Fibroblast of skin of abdomen (primary cell): ENCODE results near the gene LAMA2.
A peak's percentile ranks its signal among the peaks of the same experiment; 100 is the strongest.
"Not testable (repeated sequence)": the region's sequence is repeated elsewhere in the genome, so short reads cannot be mapped to it uniquely, and the experiment has no call there.

Source experiments
- DNase-seq: peaks from one replicate; pipeline ENCODE4 v3.0.0-alpha.2; 2013

Gene LAMA2

DNA sequence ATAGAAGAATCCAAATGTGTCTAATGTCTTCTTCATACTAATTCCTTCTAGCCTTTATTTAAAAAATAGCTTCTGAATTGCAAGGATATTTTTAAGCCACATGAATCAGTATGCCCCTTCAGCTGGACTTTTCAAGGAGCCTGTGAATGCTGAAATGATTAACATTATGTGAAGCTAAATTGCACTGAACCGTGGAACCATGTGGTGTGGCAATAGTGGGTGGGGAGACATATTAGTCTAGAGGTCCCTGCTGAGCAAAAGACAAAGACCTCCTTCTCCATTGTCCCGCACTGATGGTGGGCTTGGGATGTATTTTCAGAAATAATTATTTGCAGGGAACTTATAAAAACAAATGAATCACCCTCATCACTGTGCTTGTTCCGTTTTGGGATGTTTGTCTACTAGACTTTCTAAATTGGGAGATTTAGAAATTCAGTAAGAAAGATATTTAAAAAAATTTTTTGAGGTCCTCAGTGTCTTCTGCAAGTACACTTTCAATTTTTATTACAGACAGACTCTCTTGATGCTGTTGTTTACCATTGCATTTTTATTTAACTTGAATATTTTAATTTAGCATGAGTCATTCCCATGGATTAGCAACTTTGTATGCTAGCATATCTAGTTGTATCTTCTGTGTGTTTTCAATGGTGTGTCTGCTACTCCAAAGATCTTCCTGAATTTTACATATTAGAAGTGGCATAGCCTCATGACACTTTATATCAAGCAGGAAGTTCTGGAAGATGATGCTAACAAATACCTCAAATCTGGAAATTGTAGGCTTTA, 238.1 kb downstream of the LAMA2 start:
- DNase-seq: peak; percentile 38

DNA sequence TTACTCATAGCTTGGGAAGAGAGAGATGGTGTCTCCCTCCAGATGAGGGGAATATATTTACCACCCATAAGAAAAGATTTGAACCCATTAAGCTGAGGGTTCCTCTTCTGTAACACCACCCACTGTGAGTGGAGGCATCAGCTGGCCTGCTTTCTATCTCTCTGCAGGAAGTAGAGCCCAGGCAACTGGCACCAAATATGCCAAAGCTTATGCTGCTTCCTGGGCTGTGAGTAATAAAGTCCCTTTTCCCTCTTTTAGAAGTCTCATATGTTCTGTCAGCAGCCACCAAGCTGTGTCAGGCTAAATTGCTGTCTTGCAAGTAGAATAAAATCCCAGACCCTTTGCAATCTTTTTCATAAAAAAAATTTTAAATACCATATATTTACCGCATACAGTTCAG, 241.4 kb downstream of the LAMA2 start:
- no peak for DNase-seq

DNA sequence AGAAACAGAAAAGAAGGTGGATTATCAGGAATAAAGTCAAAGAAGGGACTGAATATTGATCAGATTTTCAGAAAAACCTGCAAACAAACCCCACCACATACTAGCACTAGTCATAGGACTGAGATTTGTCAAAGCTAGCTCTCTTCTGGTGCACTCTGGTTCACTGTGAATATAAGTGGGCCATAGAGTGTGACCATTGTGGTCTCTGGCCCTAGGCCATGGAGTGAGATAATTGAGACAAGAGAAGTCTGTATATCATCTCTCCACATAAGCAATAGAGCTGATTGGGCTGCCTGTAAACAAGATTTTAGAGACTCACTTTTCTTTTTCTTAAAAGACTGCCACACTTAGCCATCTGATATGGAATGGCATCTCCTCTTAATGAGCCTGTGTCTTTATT, 247.2 kb downstream of the LAMA2 start:
- no peak for DNase-seq

DNA sequence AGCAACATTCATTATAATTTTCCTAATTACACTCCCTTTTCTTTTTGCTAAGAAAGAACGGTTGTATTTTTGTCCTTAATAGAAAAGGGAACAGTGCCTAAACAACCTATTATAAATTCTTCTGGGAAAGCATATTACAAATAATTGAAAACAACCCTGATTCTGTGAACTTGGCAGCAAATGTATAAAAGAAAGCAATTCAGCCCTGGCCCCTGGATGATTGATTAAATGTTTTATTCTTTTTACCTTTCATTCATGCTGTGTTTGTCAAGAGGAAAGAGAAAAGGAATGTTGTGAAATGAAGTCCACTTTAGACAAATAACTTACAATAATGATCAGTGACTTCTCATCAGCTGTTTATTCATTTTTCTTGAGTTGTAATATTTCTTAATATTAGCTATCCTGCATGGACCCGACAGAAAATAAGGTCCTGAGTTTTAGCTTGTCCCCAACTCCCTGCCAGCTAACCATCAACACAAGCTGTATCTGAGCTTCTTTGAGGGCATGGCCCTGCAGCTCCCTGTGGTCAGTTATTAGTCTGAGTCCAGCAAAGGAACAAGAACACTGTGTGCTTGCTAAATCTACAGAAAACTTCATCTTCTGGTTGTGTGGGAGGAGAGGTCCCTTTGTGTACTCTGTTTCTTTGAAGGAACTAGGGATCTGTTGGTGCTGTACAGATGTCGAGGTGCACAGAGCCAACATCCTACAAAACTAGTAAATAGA, 248.2 kb downstream of the LAMA2 start:
- no peak for DNase-seq

DNA sequence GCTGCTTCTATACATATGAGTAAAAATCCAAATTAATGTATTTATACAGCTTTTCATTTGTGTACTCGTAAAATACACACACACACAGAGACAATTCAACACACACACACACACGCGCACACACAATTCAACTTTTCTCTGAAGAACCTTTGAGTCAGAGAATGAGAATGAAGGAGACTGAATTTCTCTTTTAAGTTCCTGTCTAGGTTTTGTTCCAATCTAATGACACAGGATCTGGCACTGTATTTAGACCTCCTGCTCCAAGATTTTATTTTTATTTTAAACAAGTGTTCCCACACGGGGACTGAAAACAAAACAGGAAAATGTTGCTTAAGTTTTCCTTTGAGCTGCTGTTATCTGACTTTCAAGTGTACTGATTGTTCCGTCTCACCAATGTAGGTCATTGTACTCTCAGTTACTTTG, 250.8 kb downstream of the LAMA2 start:
- no peak for DNase-seq

DNA sequence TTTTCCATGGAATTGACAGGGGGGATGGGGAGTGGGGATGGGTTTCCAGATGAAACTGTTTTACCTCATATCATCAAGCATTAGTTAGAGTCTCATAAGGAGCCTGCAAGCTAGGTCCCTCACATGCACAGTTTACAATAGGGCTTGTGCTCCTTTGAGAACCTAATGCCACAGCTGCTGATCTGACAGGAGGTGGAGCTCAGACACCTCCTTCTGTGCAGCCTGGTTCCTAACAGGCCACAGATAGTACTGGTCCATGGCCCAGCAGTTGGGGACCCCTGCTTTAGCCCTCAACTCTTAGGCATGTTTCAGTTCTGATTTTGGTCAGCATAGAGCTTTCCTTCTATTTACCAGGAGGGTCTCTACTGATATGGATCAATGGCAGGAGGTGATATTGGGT, 251.6 kb downstream of the LAMA2 start:
- DNase-seq: no peak

DNA sequence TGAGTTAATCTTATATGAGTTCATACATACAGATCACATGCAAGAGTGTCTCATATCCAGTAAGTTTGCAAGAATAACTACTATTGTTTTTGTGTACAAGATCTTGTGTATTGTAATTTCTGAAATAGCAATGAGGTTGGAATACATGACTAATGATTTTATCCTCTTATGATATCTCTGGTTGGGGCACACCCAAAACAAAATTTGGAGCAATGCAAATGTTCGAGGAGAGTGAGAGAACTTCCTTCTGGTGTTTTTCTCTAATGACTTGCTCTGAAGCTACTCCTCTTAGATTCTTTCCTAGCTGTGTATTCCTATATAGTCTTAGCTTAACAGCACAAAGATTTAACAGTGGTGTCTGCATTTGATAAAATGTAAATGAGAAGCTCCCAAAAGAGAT, 252.5 kb downstream of the LAMA2 start:
- no peak for DNase-seq

DNA sequence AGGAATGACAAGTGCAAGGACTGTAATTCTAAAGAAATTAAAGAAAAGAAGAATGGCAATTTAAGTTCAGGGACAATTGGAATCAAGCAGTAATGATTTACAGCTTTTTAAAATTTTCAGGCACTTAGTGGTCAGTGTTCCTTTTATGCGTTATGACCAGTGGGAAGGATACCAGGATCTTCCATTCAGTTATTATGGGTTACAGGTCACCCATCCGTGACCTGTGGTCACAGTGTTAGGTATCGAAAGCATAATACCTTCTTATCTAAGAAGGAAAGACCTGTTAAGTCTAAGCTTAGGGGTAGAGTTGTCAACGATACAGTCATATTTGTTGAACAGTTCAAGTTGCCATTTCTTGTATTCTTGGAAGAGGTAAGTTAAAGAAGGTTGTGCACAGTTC, 253.8 kb downstream of the LAMA2 start:
- no peak for DNase-seq

DNA sequence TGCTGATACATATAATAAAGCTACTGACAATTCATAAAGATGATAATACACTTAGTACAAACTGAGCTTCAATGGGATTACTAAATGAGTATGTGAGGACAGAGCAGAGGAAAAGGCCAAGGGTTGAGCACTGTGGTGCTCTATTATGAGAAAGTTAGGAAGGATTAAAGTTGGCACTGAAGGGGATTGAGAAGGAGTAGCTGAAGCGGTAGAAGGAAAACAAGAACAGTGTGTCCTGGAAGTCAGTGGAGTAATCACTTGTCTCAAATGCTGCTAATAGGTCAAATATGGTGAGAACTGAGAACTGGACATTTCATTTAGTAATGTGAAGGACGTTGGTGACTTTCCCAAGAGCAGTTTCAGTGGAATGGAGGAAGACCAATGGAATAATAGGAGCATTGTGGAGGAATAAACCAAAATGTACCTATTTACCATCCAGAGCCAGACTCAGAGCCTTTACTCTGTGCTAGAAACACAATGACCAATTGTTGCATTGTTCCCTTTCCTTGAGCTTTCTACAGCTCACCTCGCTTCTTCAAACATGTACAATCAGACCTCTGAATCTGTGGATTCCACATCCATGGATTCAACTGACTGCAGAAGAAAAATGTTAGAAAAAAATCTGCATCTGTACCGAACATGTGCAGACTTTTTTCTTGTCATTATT, 255.9 kb downstream of the LAMA2 start:
- DNase-seq: no peak

DNA sequence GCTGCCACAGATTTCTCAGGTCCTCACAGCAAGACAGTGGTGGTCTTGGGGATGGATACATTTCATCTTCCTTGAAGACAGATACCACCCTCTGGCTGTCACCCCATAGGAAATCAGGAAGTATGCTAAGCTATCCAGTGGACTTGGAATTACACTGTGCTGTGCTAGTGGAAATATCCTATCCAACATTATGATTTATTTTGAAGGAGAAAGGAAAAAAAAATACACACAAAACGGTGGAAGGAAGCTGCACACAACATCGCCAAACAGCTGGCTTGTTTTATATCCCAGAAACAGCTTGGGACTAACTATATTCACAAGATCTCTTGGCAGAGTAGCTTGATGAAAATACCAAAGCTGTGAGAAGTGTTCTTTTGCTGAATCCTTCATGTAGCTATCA, 257.6 kb downstream of the LAMA2 start:
- peak; percentile 24 for DNase-seq

DNA sequence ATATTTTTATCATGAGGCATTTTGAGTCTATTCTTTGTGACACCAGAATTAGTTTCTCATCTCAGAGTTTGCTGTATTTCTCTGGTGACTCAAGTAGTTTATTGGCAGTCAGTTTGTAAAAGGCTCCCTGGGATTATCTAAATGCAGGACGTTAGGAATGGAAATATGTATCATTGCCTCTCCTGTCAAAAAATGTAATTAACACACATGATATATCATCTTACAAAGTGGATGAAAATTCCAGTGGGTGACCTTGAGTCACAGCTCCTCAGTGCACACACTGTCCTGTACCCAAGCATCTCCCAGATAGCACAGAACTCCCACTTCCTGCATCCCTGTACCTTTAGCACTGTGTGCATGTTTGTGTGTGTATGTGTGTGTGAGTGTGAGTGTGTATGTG, 258.6 kb downstream of the LAMA2 start:
- peak; percentile 41 for DNase-seq

DNA sequence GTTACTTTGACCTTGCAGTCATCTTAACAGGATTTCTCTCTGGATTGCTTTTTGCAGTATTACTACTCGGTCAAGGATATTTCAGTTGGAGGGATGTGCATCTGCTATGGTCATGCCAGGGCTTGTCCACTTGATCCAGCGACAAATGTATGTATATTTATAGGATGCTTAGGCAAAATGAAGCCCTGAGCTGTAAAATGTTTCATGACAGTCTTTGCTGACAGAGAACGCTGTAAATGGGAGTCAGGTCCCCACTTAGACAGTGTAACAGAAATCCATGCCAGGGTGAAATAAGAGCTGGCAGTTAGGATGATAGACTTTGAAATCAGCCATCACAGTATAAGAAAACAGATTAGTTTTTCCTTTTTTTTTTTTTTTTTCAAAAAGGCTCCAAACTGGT, 264.0 kb downstream of the LAMA2 start:
- no peak for DNase-seq

DNA sequence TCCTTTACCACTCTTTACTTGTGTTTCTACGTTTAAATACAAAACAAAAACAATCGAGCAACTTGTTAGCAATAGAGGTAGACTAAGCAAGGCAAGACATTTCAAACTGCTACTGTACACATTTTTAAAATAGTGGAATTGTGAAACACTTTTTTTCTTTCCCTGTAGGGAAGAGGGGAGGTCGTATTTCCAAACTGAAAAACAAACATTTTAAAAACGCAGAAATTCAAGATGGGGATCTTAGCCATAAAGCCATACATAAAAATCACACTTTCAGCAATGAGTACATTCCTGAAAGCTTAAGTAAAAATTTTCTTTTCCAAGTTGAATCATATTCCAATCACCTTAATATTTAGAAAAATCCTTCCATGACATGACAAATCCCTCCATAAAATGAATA, 267.6 kb downstream of the LAMA2 start:
- no peak for DNase-seq

DNA sequence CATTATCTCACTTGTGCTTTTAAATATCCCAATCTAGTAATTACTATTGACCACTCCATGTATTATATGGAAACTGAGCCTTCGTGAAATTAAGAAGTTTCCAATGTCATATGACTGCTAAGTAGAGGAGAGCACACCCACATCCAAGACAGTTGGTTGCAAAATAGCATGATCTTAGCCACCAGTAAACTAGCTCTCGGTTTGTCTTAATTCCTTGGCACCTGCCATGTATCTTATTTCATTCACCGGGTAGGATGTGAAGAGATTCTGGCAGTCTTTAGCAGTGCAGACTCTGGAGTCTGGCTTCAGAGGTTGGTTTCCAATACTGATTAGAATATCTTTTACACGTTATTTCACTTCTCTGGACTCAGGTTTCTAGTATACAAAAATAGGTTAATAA, 270.3 kb downstream of the LAMA2 start:
- DNase-seq: no peak

DNA sequence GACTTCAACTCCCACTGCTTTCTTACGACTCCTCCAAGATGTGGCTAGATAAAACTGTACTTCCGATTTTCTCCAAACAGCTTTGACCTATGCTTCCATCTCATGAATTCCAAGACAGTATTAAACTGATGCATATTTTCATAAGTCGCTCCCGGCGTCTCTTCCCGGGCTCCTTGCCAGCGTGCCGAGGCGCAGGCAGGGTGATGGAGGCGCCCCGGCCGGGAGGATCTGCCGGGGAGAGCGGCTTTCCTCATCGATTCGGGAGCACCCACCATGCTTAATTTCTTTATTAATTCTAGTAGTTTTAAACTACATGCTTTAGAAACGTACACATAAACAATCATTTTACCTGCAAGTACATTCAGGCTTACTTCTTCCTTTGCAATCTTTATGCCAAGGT, 276.3 kb downstream of the LAMA2 start:
- not testable (repeated sequence) for DNase-seq

DNA sequence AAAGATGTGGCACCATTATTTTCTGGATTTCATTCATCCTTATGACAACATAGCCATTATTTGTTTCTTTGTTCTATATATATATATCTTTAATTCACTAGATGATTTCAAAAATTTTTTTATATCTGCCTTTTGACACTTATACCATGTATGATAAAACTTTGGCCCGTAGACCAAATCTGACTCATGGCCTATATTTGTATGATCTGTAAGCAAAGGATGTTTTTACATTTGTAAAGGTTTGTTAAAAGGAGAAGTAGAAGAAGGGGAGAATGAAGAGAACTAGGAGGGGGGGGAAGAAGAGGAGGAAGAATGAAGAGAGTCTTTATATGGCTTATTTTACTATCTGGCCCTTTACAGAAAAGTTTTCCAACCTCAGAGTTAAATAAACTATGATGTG, 279.7 kb downstream of the LAMA2 start:
- DNase-seq: no peak

DNA sequence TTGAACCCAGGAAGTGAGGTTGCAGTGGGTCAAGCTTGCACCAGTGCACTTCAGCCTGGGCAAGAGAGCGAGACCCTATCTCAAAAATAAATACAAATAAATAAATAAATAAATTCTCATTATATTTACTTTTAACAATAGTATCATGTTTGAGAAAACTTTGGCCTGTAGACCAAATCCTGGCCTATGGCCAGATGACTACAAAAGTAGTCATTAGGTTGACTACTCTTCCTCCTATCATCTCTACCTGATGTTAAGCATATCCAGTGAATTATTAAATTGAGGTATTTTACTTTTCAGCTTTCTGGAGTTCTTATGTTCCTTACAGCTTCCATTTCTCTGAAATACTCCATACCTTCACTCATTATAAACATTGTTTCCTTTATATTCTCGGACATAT, 280.6 kb downstream of the LAMA2 start:
- no peak for DNase-seq

DNA sequence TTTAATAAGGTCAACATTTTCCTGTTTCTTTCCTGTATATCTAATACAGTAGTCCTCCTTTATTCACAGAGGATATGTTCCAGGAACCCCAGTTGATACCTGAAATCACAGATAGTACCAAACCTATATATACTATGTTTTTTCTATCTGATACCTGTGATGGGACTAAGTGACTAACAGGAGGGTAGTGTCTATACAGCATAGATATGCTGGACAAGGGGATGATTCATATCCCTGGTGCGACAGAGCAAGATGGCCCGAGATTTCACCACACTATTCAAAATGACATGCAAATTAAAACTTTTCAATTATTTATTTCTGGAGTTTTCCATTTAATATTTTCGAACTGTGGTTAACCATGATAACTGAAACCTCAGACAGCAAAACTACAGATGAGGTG, 281.1 kb downstream of the LAMA2 start:
- DNase-seq: no peak

DNA sequence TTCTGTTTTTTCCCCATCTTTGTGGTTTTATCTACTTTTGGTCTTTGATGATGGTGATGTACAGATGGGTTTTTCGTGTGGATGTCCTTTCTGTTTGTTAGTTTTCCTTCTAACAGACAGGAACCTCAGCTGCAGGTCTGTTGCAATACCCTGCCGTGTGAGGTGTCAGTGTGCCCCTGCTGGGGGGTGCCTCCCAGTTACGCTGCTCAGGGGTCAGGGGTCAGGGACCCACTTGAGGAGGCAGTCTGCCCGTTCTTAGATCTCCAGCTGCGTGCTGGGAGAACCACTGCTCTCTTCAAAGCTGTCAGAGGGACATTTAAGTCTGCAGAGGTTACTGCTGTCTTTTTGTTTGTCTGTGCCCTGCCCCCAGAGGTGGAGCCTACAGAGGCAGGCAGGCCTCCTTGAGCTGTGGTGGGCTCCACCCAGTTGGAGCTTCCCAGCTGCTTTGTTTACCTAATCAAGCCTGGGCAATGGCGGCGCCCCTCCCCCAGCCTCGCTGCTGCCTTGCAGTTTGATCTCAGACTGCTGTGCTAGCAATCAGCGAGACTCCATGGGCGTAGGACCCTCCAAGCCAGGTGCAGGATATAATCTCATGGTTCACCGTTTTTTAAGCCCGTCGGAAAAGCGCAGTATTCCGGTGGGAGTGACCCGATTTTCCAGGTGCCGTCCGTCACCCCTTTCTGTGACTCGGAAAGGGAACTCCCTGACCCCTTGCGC, 289.5 kb downstream of the LAMA2 start:
- not testable (repeated sequence) for DNase-seq

DNA sequence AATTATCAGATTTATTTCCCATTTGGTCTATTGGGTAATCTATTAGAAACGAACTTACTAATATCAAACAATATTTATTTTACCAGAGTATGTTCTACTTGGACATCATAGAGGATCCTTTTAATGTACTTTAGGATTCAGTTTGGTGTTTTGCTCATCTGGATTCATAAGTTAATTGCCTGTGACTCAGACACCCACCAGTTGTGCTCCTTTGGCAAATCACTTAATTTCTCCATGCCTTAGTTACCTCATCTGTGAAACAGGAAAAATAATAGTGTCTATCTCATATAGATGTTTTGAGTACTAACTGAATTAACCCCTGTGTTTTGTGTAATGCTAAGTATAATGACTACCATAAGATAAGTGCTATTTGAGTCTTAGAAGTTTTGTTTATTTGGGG, 292.1 kb downstream of the LAMA2 start:
- no peak for DNase-seq

DNA sequence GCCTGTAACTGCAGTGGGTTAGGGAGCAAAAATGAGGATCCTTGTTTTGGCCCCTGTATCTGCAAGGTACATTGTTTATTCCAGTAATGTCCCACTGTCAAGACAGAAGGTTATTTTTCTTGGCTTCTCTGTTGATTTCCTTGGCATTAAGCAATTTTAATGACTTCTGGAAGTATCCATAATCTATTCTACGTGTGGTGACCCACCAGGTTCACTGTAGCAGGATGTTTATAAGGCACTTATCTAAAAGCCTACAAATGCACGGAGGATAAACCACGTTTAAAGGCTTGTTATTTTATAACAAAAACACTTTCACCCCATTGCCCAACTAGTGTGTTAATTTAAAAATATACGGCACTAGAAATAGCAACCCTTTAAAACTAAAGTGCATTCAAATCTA, 294.9 kb downstream of the LAMA2 start:
- DNase-seq: no peak

DNA sequence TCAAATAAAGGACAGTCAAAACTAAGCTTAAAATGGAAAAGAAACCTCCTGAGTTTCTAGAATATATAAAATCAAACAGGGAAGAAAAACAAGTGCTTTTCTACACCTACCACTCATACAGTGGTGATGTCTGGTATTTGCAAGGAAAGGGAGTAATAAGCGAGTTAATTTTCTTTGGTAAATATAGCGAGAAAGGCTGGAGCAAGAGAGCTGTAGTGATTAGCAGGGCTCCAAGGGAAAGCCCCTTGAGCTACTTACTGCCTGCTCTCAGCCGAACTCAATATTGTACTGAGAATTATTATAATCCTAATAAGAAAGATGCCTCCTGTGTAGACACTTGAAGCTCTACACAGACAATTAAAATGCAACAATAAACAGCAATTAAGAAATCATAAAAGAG, 296.3 kb downstream of the LAMA2 start:
- DNase-seq: no peak

DNA sequence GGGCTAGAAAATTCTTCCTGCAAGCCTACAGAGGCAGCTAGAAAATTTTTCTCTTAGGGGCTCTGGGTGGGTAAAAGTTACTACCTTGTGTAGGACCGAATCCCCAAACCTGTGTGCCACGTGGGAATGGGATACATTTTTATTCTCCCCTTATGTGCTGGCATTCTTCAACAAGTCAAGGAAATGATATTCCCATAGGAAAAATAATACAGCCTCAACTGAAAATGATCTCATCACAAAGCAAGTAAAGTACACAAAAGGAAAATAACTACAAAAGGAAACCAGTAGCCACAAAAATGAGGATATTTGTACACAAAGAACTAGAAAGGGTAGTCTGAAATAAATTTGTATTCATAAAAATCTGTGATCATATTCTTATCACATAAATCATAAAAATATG, 298.1 kb downstream of the LAMA2 start:
- no peak for DNase-seq
